LNCaP clone FGC (cell line): ENCODE results near the gene RNF213.
A peak's percentile ranks its signal among the peaks of the same experiment; 100 is the strongest.

Experiments used
- DNase-seq: peaks from one replicate; pipeline ENCODE4 v3.0.0-alpha.2; 2011; ENCODE audit warnings: low read depth
- H3K4me3 ChIP-seq: 2 replicates; pipeline ENCODE4 v1.5.1; 2011; ENCODE audit warnings: mild to moderate bottlenecking, low read depth, low read length, control low read depth
- CTCF ChIP-seq: IDR thresholded peaks from 2 replicates; pipeline ENCODE4 v1.5.1; 2012; ENCODE audit warnings: mild to moderate bottlenecking; ENCODE audit not compliant: control insufficient read depth, insufficient read depth; ENCODE audit errors: extremely low read depth

RNF213 gene

GRCh38 chr17:80389011-80389995 lies 128.7 kb downstream of the RNF213 start:
- no peak for DNase-seq
- TF ChIP-seq CTCF = no peak
- no peak overlapping the region for H3K4me3 ChIP-seq

DNA sequence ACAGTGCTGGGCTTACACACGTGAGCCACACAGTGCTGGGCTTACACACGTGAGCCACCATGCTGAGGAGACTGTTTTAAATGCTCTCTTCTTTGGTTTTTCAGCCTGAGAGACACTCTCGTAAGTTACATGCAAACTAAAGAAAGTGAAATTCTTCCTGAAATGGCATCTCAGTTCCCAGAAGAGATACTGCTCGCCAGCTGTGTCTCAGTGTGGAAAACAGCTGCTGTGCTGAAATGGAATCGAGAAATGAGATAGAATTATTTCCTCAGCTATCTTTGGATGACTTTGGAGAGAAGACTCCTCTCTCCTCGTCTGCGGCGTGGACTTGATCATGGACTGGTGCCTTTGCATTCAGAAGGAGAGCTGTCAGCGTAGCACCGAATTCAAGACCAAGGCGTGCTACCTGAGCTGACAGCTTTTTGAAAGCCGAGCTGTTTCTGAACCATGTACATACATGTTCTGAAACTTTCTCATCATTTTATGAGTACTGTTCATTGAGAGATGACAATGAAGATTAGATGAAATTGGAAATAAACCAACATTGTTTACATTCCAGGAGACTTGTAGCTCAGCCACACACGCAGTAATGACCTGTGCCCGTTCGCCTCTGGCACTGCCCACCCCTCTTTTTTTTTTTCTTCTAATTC lies 132.7 kb downstream of the RNF213 start:
- DNase-seq = peak; percentile 84
- no peak overlapping the region for H3K4me3 ChIP-seq
- TF ChIP-seq CTCF = no peak

DNA sequence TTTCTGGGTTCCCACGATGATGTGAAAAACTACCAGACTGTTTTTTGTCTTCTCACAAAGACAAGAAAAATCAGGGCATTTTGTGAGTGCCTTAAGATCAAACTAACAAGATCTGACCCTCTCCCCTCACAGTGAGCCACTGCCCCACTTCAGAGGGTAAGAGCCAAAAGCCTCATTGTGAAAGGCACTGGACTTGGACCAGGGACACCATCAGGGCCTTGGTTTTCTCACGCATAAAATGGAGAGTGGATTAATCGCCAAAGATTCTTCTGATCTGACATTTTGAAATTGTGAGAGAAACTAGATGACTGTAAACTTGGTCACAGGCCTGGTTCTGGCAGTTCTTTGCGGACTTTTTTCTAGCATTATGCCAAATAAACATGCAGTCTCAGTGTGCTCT lies 133.3 kb downstream of the RNF213 start:
- no peak for TF ChIP-seq CTCF
- no peak overlapping the region for H3K4me3 ChIP-seq
- no peak for DNase-seq

GRCh38 chr17:80394629-80395216 lies 134.1 kb downstream of the RNF213 start:
- no peak for TF ChIP-seq CTCF
- DNase-seq = no peak
- no peak overlapping the region for H3K4me3 ChIP-seq

DNA sequence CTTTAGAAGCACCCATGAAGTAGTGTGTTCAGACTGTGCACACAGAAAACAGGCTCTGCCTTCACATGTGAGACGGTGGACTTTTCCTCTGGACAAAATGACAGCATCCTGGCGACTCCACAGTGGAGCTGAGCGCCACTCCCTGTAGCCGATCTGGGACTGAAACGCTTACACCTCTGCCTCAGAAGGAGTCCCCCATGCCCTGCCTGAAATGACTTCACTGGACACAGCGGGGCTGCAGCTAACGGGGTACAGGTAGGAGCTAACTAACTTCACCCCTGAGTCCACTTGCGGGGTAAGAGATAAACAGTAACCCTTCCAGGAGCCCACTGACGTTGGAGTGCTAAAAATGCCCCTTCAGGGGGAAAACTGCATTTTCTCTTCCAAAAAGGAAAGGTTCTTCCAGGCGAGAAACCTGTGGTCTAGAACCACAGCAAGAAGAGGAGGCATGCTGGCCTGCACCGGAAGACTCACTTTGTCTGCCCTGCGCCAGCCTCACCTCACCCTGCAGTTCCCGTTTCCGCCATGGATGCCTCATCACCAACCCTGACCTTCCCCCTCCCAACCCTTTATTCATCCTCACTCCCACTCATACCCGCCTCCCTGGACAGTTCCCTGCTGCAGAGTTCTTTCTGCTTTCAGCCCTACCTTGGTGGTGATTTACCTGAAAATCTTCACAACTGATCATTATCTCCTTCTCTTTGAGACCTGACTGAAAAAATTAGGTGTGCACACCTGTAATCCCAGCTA lies 134.9 kb downstream of the RNF213 start:
- no peak for DNase-seq
- no peak overlapping the region for H3K4me3 ChIP-seq
- TF ChIP-seq CTCF = no peak

DNA sequence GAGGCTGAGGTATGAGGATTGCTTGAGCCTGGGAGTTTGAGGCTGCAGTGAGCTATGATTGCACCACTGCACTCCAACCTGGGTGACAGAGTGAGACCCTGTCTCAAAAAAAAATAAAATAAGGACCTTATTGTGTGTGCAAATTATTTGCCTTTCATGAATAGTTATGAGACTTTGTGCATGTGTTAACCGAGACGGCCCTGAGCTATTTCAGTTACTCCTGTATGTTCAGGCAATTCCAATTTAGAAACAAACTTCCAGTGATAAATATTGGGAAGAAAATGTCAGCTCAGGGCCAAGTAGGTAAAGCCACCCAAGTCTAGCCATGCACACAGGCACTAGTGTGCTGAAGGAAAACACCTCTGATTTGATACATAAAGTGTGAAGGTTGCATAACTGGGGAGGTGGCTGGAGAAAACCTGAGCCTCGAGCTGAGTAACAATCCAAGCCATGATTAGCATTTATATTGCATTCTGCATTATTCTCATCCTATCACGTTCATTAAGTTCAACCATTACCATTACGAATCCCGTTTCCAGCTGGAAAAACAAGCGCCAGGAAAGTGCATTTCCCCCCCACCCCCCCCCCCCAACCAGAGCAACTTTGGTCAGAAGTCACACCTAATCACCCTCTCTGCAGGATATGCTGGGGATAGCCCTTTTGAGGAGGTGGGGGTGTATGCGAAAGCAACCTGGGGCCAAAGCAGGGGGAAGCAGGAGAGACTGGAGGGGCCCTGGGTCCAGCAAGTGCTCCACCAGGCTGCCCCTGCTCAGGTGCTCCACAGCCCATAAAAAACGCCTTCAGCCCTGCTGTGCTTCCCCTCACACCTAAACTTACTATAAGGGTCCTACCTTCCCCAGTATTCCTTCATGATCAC lies 135.7 kb downstream of the RNF213 start:
- TF ChIP-seq CTCF = no peak
- DNase-seq = no peak
- H3K4me3 ChIP-seq = no peak overlapping the region
